Heart left ventricle (tissue), 16 donors: Measurements from ENCODE around the gene ARID3A. TPM values are rescaled to one million over a fixed set of nuclear protein-coding genes. Genes with fewer than 3 reads are reported as not detected.

Source experiments
- ATAC-seq, 4 donors: fragments of 200-7000 bp; cut with Tn5 transposase; one replicate each; pipeline ENCODE4 v1.9.1; 2020 to 2022; ENCODE audit warnings: moderate library complexity in 4 of 4, mild to moderate bottlenecking in 3 of 4, moderate number of reproducible peaks in 1 of 4
- DNase-seq, 5 donors: peaks; one replicate each; pipeline ENCODE4 v3.0.0-alpha.2; 2020
- H3K27ac ChIP-seq, 12 donors: fragments of 200-600 bp; sonication (generic) in 4 of 12; one replicate each; pipeline versions ENCODE4 v1.5.0 to v1.8.0; 2016 to 2022; ENCODE audit warnings: mild to moderate bottlenecking in 2 of 12
- H3K27me3 ChIP-seq, 9 donors: fragments of 200-600 bp; sonication (generic) in 2 of 9; one replicate each; pipeline versions ENCODE4 v1.5.1 to v1.8.0; 2016 to 2022; ENCODE audit warnings: mild to moderate bottlenecking in 3 of 9
- H3K36me3 ChIP-seq, 9 donors: fragments of 200-600 bp; sonication (generic) in 2 of 9; one replicate each; pipeline versions ENCODE4 v1.5.0 to v1.8.0; 2018 to 2022; ENCODE audit warnings: mild to moderate bottlenecking in 2 of 9
- H3K4me1 ChIP-seq, 12 donors: fragments of 200-600 bp; sonication (generic) in 4 of 12; one replicate each; pipeline versions ENCODE4 v1.5.0 to v1.8.0; 2016 to 2022; ENCODE audit warnings: mild to moderate bottlenecking in 3 of 12
- H3K4me3 ChIP-seq, 12 donors: fragments of 200-600 bp; sonication (generic) in 4 of 12; one replicate each; pipeline versions ENCODE4 v1.5.0 to v1.8.0; 2017 to 2022; ENCODE audit warnings: mild to moderate bottlenecking in 9 of 12, moderate library complexity in 4 of 12
- H3K9me3 ChIP-seq, 12 donors: fragments of 200-600 bp; sonication (generic) in 4 of 12; one replicate each; pipeline versions ENCODE4 v1.5.0 to v1.8.0; 2016 to 2022; ENCODE audit warnings: mild to moderate bottlenecking in 1 of 12
- CTCF ChIP-seq, 12 donors: fragments of 200-600 bp; sonication (generic) in 4 of 12; IDR thresholded peaks; one replicate each; pipeline versions ENCODE4 v1.5.0 to v1.8.0; 2018 to 2022; ENCODE audit warnings: antibody characterized with exemption in 12 of 12, mild to moderate bottlenecking in 5 of 12
- POLR2A ChIP-seq, 2 donors: fragments of 450-650 bp; IDR thresholded peaks; one replicate each; pipeline ENCODE4 v1.6.1; 2017; ENCODE audit warnings: antibody characterized with exemption in 2 of 2, mild to moderate bottlenecking in 2 of 2, moderate library complexity in 2 of 2
- WGBS, 4 donors: extraction: QIAGEN DNeasy Blood & Tissue Kit in 2 of 4; methylation state at CpG; one replicate each; pipeline versions ENCODE4 v1.1.5 to v1.1.7; 2013 to 2018; 5-methylcytosine and 5-hydroxymethylcytosine counted together
- intact Hi-C, 10 donors: fragments of 100-400 bp; cut with DNase I; formaldehyde crosslinking; loops; one replicate each; pipeline versions ENCODE4 v1.11.1 to v1.14.2; 2022
- polyA plus RNA-seq, 2 donors: library from polyadenylated mRNA; stranded (reverse); fragments of 200-250 nt; gene quantifications; one replicate each; pipeline ENCODE4 v1.2.3, GENCODE V29; 2013
- total RNA-seq, 9 donors: library from RNA; depleted of rRNA in 2 of 9; stranded (reverse); fragments of >200 nt in 2 of 9; fragmentation: NEBNext Ultra II Directional in 3 of 9; extraction: Animal tissue kit (Norgen Biotek cat#: 25700) in 3 of 9; gene quantifications; one replicate each; pipeline versions ENCODE4 v1.1.0 to v1.2.4, GENCODE V29; 2016 to 2023
- donor health status: ischemic (EF 13 %, LVEDD 7.1; RV severe dilation, severe dysfunction).
- donor health status: healthy with polysubstance abuse.
- donor health status: DM: no; HTN: yes; CAD: no.
- donor health status: DM: no; HTN: no; CAD: no.
- donor health status: ischemic (EF 25% LVEDD 6.9; RV normal size, moderate dysfunction).
- donor health status: ischemic (EF 25% LVEDD 5.7; RV mildly dilated, moderate dysfunction).
- donor health status: healthy.
- donor health status: DM: yes; HTN: yes; CAD: no.
- donor health status: ischemic (EF 35%, LVEDD 5.7; RV mildly dilated, moderate dysfunction).
- donor health status: nonischemic (EF 11% LVEDD 7.7; RV severe dilation, severe dysfunction).
- donor health status: DM: yes; HTN: yes; CAD: no.
- donor health status: PGD.
- donor health status: ischemic (EF 29% LVEDD 5.4; RV normal size, mild dysfunction).
- donor health status: nonischemic (EF 23%, LVEDD 6.1; RV moderate dilation, normal function).

The ARID3A gene
- total and polyA plus RNA-seq, 11 donors: 1.9 to 15.7 (median 5.8) TPM

GRCh38 chr19:999379-999719 is 73.5 kb downstream of the ARID3A start:
- H3K9me3 ChIP-seq: no peaks in the 10 kb centered on the region
- TF ChIP-seq POLR2A (IDR thresholded peaks at IDR 0.05) (no peak), CTCF (IDR thresholded peaks at IDR 0.05) (no peak)
- no peak overlapping the region for H3K27ac ChIP-seq
- peaks cover 37 to 86% (median 60%) of the 10 kb centered on the region in 9 donors for H3K27me3 ChIP-seq
- peaks cover 0 to 4% (median 0%) of the 10 kb centered on the region in 9 donors for H3K36me3 ChIP-seq
- ATAC-seq (no peak), DNase-seq (no peak)
- H3K4me3 ChIP-seq: no peak overlapping the region
- WGBS, 4 donors: 61 to 77% (median 66%) methylated on average over 3 of the region's 3 CpGs
- intact Hi-C loops: no loop called here
- peaks cover 0 to 34% (median 12%) of the 10 kb centered on the region in 12 donors for H3K4me1 ChIP-seq

- intact Hi-C loops: no loop called here
- Histone ChIP-seq H3K4me3 (peak within 1 kb of the TSS in 9 of 12 donors; percentile 6 to 42 (median 24)), H3K9me3 (no peaks in the 10 kb centered on the region), H3K4me1 (peaks cover 0 to 34% (median 12%) of the 10 kb centered on the region in 12 donors), H3K27ac (no peak within 1 kb of the TSS), H3K36me3 (no peaks in the 10 kb centered on the region), H3K27me3 (peaks cover 37 to 81% (median 60%) of the 10 kb centered on the region in 9 donors)
- TF ChIP-seq CTCF (IDR thresholded peaks at IDR 0.05) (peak in 11 of 12 donors; percentile 15 to 55 (median 47)), POLR2A (IDR thresholded peaks at IDR 0.05) (no peak)
- ATAC-seq (peak in 3 of 4 donors; percentile 28 to 37 (median 32)), DNase-seq (peak in 4 of 5 donors; percentile 49 to 82 (median 58))
- WGBS, 4 donors: 2 to 4% (median 2%) methylated on average over 20 to 43 of the region's 43 CpGs
These were observed 74.3 kb downstream of the ARID3A start, which contains the start of gene GRIN3B for GRCh38 chr19:1000095-1000494. TSS of gene GRIN3B (plus strand) at chr19:1000419. CDS start at chr19:1000438, 19 bp downstream.

GRCh38 chr19:1000591-1001537 is 75.0 kb downstream of the ARID3A start:
- intact Hi-C loops: loop anchor here in 2 of 10 donors (1.0 kb wide), 1 partner anchor 80 kb away; no protein-coding TSS in a partner anchor
- Histone ChIP-seq H3K27me3 (peaks cover 37 to 73% (median 54%) of the 10 kb centered on the region in 9 donors), H3K36me3 (no peaks in the 10 kb centered on the region), H3K4me3 (peak overlapping the region in 7 of 12 donors; percentile 3 to 42 (median 15)), H3K9me3 (no peaks in the 10 kb centered on the region), H3K27ac (no peak overlapping the region), H3K4me1 (peaks cover 0 to 29% (median 11%) of the 10 kb centered on the region in 12 donors)
- 3 to 16% (median 6%) methylated on average over 13 to 73 of the region's 73 CpGs for WGBS, 4 donors
- no peak for TF ChIP-seq CTCF (IDR thresholded peaks at IDR 0.05)
- TF ChIP-seq POLR2A (IDR thresholded peaks at IDR 0.05): no peak
- DNase-seq (no peak), ATAC-seq (no peak)
